A549 (cell line): ENCODE results near the gene MYO1D. TPM values are rescaled to one million over a fixed set of nuclear protein-coding genes. Genes with fewer than 3 reads are reported as not detected.

Source experiments
- ATAC-seq, 2 experiments: fragments of 200-7000 bp in 1 of 2; fragments of >200 bp in 1 of 2; cut with Nextera tagmentation in 1 of 2; cut with Tn5 transposase in 1 of 2; 3 replicates each; pipeline versions ENCODE4 v1.8.0 to v1.9.1; 2018 to 2020; ENCODE audit warnings: mild to moderate bottlenecking in 1 of 2, moderate library complexity in 1 of 2
- CTCF ChIA-PET: fragments of 300-600 bp; sonication (Branson Sonifier 250); formaldehyde crosslinking; extraction: SDS; loops from one replicate; lab custom pipeline; 2021; ENCODE audit warnings: antibody characterized with exemption, inconsistent platforms; lab: Yijun Ruan, JAX
- POLR2A ChIA-PET: fragments of 350-600 bp; formaldehyde crosslinking; extraction: SDS; loops from one replicate; lab custom pipeline; 2021; ENCODE audit warnings: antibody characterized with exemption, inconsistent platforms; lab: Yijun Ruan, JAX
- DNase-seq, 2 experiments: peaks; one replicate each; pipeline versions ENCODE4 v3.0.0 to v3.0.0-alpha.2; 2011 to 2016; ENCODE audit warnings: low read depth in 1 of 2, low spot score in 1 of 2
- FAIRE-seq: peaks from 2 replicates; lab custom pipeline; 2011; peaks lifted over from hg19 to GRCh38; lab: Jason Lieb, UNC
- H3K27ac ChIP-seq, 2 experiments: fragments of >200 bp; sonication (Bioruptor Twin); formaldehyde crosslinking; 3 replicates each; pipeline ENCODE4 v1.5.1; 2016 to 2017
- H3K4me1 ChIP-seq: fragments of >200 bp; sonication (Bioruptor Twin); formaldehyde crosslinking; 3 replicates; pipeline ENCODE4 v1.6.1; 2016
- H3K4me2 ChIP-seq: fragments of >200 bp; sonication (Bioruptor Twin); formaldehyde crosslinking; 3 replicates; pipeline ENCODE4 v1.6.1; 2016
- H3K4me3 ChIP-seq: fragments of >200 bp; sonication (Bioruptor Twin); formaldehyde crosslinking; 3 replicates; pipeline ENCODE4 v1.5.1; 2016
- H3K9me3 ChIP-seq: fragments of >200 bp; sonication (Bioruptor Twin); formaldehyde crosslinking; 3 replicates; pipeline ENCODE4 v1.6.1; 2016
- CEBPB ChIP-seq, 2 experiments: fragments of >200 bp in 1 of 2; sonication (Bioruptor Twin) in 1 of 2; formaldehyde crosslinking in 1 of 2; IDR thresholded peaks; 2 replicates each; pipeline ENCODE4 v1.6.1; 2012 to 2016
- CHD2 ChIP-seq: fragments of 150-350 bp; IDR thresholded peaks from 2 replicates; pipeline ENCODE4 v1.6.1; 2014; ENCODE audit warnings: low read length; ENCODE audit not compliant: partially characterized antibody
- E2F6 ChIP-seq: IDR thresholded peaks from 2 replicates; pipeline ENCODE4 v1.6.1; 2012; ENCODE audit warnings: low read depth, borderline replicate concordance
- EHF ChIP-seq: fragments of 250-450 bp; sonication (Bioruptor Pico); IDR thresholded peaks from 2 replicates; pipeline ENCODE4 v1.5.0; 2020; ENCODE audit warnings: mild to moderate bottlenecking
- EHMT2 ChIP-seq: fragments of 200-600 bp; sonication (generic); IDR thresholded peaks from 2 replicates; pipeline ENCODE4 v1.6.1; 2016; ENCODE audit warnings: antibody characterized with exemption, low read depth, mild to moderate bottlenecking, moderate library complexity
- ELK1 ChIP-seq: fragments of 150-350 bp; IDR thresholded peaks from 2 replicates; pipeline ENCODE4 v1.6.1; 2014; ENCODE audit warnings: low read depth, mild to moderate bottlenecking, low read length
- ESRRA ChIP-seq: fragments of 150-350 bp; IDR thresholded peaks from 2 replicates; pipeline ENCODE4 v1.6.1; 2014; ENCODE audit warnings: mild to moderate bottlenecking, low read length, borderline replicate concordance
- HOXA7 ChIP-seq: fragments of 250-450 bp; sonication (Bioruptor Pico); IDR thresholded peaks from 2 replicates; pipeline ENCODE4 v1.5.0; 2020; ENCODE audit warnings: mild to moderate bottlenecking, moderate library complexity
- HOXB13 ChIP-seq: fragments of 250-450 bp; sonication (Bioruptor Pico); IDR thresholded peaks from 2 replicates; pipeline ENCODE4 v1.5.0; 2020; ENCODE audit warnings: low read depth, mild to moderate bottlenecking, moderate library complexity
- HOXB5 ChIP-seq: fragments of 250-450 bp; sonication (Bioruptor Pico); IDR thresholded peaks from 2 replicates; pipeline ENCODE4 v1.5.0; 2020; ENCODE audit warnings: mild to moderate bottlenecking, moderate library complexity
- MAFK ChIP-seq: fragments of 450-650 bp; IDR thresholded peaks from 2 replicates; pipeline ENCODE4 v1.6.1; 2014; ENCODE audit not compliant: partially characterized antibody
- MAZ ChIP-seq: fragments of 150-350 bp; IDR thresholded peaks from 2 replicates; pipeline ENCODE4 v1.6.1; 2014; ENCODE audit warnings: antibody characterized with exemption, low read depth, low read length, borderline replicate concordance
- MYC ChIP-seq: IDR thresholded peaks from 2 replicates; pipeline ENCODE4 v1.6.1; 2012; ENCODE audit warnings: mild to moderate bottlenecking, inconsistent platforms, low read length, improper control_type of control experiment, borderline replicate concordance
- NPAS2 ChIP-seq: fragments of 250-450 bp; sonication (Bioruptor Pico); IDR thresholded peaks from 2 replicates; pipeline ENCODE4 v1.8.0; 2022; ENCODE audit warnings: mild to moderate bottlenecking, moderate library complexity, borderline replicate concordance
- PHF8 ChIP-seq: fragments of 200-600 bp; sonication (generic); IDR thresholded peaks from 2 replicates; pipeline ENCODE4 v1.6.1; 2016; ENCODE audit warnings: low read depth, mild to moderate bottlenecking, antibody characterized with exemption, moderate library complexity, borderline replicate concordance
- RFX5 ChIP-seq: fragments of 450-650 bp; IDR thresholded peaks from 2 replicates; pipeline ENCODE4 v1.7.1; 2014; ENCODE audit warnings: antibody characterized with exemption, mild to moderate bottlenecking, moderate library complexity
- SREBF2 ChIP-seq: fragments of 450-650 bp; IDR thresholded peaks from 2 replicates; pipeline ENCODE4 v1.6.1; 2014; ENCODE audit warnings: mild to moderate bottlenecking, moderate library complexity
- TFCP2L1 ChIP-seq: fragments of 250-450 bp; sonication (Bioruptor Pico); IDR thresholded peaks from 2 replicates; pipeline ENCODE4 v1.5.0; 2021; ENCODE audit warnings: mild to moderate bottlenecking
- TP53 ChIP-seq: fragments of 250-450 bp; sonication (Bioruptor Pico); IDR thresholded peaks from 2 replicates; pipeline ENCODE4 v1.5.0; 2021; ENCODE audit warnings: mild to moderate bottlenecking, moderate library complexity
- ZC3H11A ChIP-seq: fragments of 450-650 bp; IDR thresholded peaks from 2 replicates; pipeline ENCODE4 v1.6.1; 2014; ENCODE audit warnings: antibody characterized with exemption, mild to moderate bottlenecking
- ZFP36 ChIP-seq: fragments of 450-650 bp; IDR thresholded peaks from 2 replicates; pipeline ENCODE4 v1.6.1; 2014; ENCODE audit warnings: borderline replicate concordance; ENCODE audit not compliant: partially characterized antibody
- ZNF302 ChIP-seq: fragments of 250-450 bp; sonication (Bioruptor Pico); IDR thresholded peaks from 2 replicates; pipeline ENCODE4 v1.9.0; 2021; ENCODE audit warnings: inconsistent platforms, mild to moderate bottlenecking, moderate library complexity
- ZSCAN20 ChIP-seq: fragments of 250-450 bp; sonication (Bioruptor Pico); IDR thresholded peaks from 2 replicates; pipeline ENCODE4 v1.8.0; 2022; ENCODE audit warnings: mild to moderate bottlenecking, moderate library complexity
- WGBS: methylation state at CpG from one replicate; pipeline ENCODE4 v1.1.6; 2017; ENCODE audit errors: missing lambda C conversion rate; 5-methylcytosine and 5-hydroxymethylcytosine counted together
- polyA plus RNA-seq, 4 experiments: library from polyadenylated mRNA; depleted of rRNA in 3 of 4; stranded (reverse); fragments of >200 nt; fragmentation: RNase III in 1 of 4; extraction: RNeasy Plus Mini Kit Qiagen cat#74134 plus additional on column Dnase treatment in 1 of 4; gene quantifications; 2 replicates in 3 of 4; 3 replicates in 1 of 4; pipeline ENCODE4 v1.2.3, GENCODE V29; 2011 to 2017
- TF ChIP-seq, protein P1 (sequence below): fragments of >200 bp; sonication (Bioruptor Twin); formaldehyde crosslinking; IDR thresholded peaks from 3 replicates; pipeline ENCODE4 v1.6.1; 2016

Gene MYO1D
- polyA plus RNA-seq, 2 of the 4 experiments (the other 2 are of a cell fraction): 2.8 to 4.2 TPM

DNA sequence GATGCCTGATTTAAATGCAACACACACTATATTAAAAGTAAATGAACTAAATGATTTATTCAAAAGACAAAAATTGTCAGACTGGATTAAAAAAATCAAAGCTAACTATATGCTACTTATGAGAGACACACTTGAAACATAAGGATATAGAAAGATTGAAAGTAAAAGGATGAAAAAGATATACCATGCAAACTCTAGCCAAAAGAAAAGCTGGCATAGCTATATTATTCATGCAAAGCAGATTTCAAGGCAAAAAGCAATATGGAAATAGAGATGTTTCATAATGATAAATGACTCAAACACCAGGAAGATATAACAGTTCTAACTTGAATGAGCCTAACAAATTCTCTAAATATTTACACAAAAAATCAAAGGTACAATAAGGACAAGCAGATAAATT lies 149.2 kb downstream of the MYO1D start:
- FAIRE-seq (no peak), ATAC-seq (no peak)
- CTCF ChIA-PET: interaction anchor here (1.2 kb wide), 1 partner anchor 10 kb away, joined by 4 read pairs; no protein-coding TSS in a partner anchor
- TF ChIP-seq RFX5 (no peak), ZSCAN20 (CRISPR knock-in tag) (no peak), PHF8 (no peak), HOXA7 (no peak)
- TF ChIP-seq, all 56 proteins: peak for 0
- no peak for DNase-seq
- Histone ChIP-seq H3K27ac (no peak overlapping the region), H3K4me2 (no peak overlapping the region), H3K9me3 (peaks cover 9% of the 10 kb centered on the region; the same call in 2 of the 3 replicates), H3K4me1 (no peaks in the 10 kb centered on the region), H3K4me3 (no peak overlapping the region)
- POLR2A ChIA-PET: no interaction called here

DNA sequence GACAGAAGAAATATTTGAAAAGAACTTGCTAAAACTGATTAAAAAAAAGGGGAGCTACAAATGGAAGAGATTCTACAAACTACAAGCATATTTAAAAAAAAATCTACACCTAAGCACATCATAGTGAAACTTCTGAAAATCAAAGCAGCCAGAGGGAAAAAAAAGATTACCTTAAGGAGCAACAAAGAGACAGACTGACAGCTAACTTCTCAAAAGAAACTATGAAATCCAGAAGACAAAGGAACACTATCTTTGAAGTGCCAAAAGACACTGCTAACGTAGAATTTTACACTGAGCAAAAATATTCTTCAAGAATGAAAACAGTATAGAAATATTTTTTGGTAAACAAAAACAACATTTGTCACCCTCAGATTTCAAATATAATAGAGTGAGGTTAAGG lies 151.2 kb downstream of the MYO1D start:
- no peak overlapping the region for H3K4me2 ChIP-seq
- CTCF ChIA-PET: no interaction called here
- 43% methylated on average over 1 of the region's 1 CpG for WGBS

DNA sequence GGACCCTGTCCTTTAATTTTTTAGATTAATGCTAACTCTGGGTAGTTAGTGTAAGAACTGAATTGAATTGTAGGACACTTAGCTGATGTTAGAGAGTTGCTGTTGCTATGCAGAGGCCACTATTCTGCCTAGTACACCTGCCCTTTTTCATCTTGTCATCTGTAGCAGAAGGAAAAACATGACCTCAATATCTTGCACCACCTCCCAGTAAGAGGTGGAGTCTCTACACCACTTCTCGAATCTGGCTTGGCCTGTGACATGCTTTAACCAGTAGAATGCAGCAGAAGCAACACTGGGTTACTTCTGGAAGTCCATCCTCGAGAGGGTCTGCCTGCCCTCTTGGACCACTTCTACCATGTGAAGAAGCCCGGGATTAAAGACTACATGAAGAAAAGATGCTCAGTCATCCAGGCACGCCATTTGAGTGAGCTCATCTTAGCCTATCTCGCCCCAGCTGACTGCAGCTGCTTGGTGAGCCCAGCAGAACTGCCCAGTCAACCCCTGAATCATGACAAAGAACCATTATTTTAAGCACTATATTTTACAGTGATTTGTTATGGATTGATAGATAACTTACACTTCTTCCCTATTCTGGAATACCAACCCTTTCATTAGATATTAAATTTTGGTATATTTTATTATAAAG lies 153.5 kb downstream of the MYO1D start:
- Histone ChIP-seq H3K27ac (no peak overlapping the region), H3K4me2 (no peak overlapping the region), H3K4me3 (no peak overlapping the region), H3K9me3 (peaks cover 9% of the 10 kb centered on the region; the same call in 2 of the 3 replicates), H3K4me1 (no peaks in the 10 kb centered on the region)
- TF ChIP-seq HOXB5 (CRISPR knock-in tag) (no peak), EHMT2 (no peak), ELK1 (no peak), EHF (CRISPR knock-in tag) (no peak), ZC3H11A (no peak), NPAS2 (CRISPR knock-in tag) (no peak), TP53 (no peak), CEBPB (IDR thresholded peaks at IDR 0.05) (no peak), HOXA7 (no peak), MAFK (no peak), SREBF2 (no peak), MAZ (no peak), TFCP2L1 (CRISPR knock-in tag) (no peak), ESRRA (no peak), E2F6 (no peak), ZFP36 (no peak), MYC (no peak), ZNF302 (CRISPR knock-in tag) (no peak), HOXB13 (CRISPR knock-in tag) (no peak)
- ATAC-seq: no peak
- whole genome bisulfite sequencing: 60% methylated on average over 5 of the region's 5 CpGs
- FAIRE-seq: no peak
- no peak for DNase-seq
- CTCF ChIA-PET: interaction anchor here (0.8 to 1.9 kb wide), 6 partner anchors 10 to 244 kb away, joined by 3 to 8 read pairs (median 4); no protein-coding TSS in a partner anchor
- POLR2A ChIA-PET: no interaction called here

More for the DNA sequence above, 151.2 kb downstream of the MYO1D start:
- Histone ChIP-seq H3K4me1 (no peaks in the 10 kb centered on the region), H3K4me3 (no peak overlapping the region), H3K9me3 (peaks cover 9% of the 10 kb centered on the region; the same call in 2 of the 3 replicates)
- DNase-seq (no peak), FAIRE-seq (no peak), ATAC-seq (no peak)
- POLR2A ChIA-PET: no interaction called here
- TF ChIP-seq, protein P1, sequence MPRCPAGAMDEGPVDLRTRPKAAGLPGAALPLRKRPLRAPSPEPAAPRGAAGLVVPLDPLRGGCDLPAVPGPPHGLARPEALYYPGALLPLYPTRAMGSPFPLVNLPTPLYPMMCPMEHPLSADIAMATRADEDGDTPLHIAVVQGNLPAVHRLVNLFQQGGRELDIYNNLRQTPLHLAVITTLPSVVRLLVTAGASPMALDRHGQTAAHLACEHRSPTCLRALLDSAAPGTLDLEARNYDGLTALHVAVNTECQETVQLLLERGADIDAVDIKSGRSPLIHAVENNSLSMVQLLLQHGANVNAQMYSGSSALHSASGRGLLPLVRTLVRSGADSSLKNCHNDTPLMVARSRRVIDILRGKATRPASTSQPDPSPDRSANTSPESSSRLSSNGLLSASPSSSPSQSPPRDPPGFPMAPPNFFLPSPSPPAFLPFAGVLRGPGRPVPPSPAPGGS: no peak
- TF ChIP-seq CHD2: no peak
- TF ChIP-seq, all 56 proteins: peak for 0
- H3K27ac ChIP-seq: no peak overlapping the region
